Fibroblast of peridontal ligament (primary cell): ENCODE data around the gene RDX.

Source experiments
- DNase-seq: peaks from one replicate; pipeline ENCODE4 v3.0.0-alpha.2; 2010; ENCODE audit errors: extremely low read depth

Gene RDX

DNA sequence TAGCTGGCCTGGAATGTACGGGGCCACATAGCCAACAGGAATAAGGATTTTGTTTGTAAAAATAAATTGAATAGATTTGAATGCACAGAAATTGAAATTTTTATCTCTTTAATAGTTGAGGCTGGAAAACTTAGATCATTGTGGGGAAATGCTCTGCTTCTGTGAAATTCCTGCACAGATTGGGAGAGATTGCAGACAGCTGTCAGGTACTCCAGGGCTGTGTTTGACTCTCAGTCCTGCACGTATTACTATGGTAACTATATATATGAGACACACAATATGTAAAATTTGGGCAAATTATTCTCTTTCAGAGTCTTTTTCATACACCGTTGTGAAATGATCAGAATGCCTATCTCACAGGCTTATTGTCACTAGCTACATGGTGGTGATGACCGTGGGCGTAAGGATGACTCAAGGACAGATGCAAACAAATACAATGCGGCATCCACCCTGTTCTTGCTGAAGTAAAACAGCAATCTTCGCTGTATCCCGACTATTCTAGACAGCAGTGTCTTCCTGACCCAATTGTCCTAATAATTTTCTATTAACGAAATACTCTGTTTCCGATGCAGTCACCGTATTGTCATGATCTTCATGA, 123.8 kb downstream of the RDX start:
- DNase-seq: no peak

DNA sequence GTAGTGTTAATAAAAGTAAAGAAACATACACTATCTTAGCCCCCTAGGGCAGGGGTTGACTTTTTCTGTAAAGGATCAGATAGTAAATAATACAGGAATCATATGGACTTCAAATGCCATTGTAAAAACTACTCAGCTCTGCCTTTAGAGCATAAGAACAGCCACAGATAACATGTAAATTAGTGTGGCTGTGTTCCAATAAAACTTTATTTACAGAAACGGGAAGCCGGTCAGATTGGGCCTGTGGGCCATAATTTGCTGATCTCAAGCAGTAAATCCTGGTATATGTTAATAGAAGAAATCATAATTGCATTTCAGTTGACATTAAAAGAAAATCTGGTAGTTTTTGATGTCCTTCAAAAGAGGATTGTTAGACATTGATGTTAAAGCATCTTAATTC, 126.7 kb downstream of the RDX start:
- DNase-seq: no peak

GRCh38 chr11:110168033-110168803, 128.2 kb downstream of the RDX start:
- DNase-seq: no peak

GRCh38 chr11:110165039-110165925, 131.1 kb downstream of the RDX start:
- no peak for DNase-seq

- DNase-seq: no peak
Measured at GRCh38 chr11:110162216-110162615, 134.2 kb downstream of the RDX start.

GRCh38 chr11:110161061-110161460, 135.4 kb downstream of the RDX start:
- no peak for DNase-seq

DNA sequence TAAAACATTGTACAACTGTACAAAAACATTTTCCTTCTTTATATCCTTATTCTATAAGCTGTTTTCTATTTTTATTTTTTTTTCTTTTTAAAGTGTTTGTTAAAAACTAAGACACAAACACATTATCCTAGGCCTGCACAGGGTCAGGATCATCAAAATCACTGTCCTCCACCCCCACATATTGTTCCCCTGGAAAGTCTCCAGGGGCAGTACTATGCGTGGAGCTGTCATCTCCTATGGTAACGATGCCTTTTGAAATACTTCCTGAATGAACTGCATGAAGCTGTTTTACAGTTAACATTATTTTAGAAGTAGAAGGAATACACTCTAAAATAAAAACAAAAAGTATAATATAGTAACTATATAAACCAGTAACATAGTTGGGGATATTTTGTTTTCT, 136.0 kb downstream of the RDX start:
- DNase-seq: no peak

DNA sequence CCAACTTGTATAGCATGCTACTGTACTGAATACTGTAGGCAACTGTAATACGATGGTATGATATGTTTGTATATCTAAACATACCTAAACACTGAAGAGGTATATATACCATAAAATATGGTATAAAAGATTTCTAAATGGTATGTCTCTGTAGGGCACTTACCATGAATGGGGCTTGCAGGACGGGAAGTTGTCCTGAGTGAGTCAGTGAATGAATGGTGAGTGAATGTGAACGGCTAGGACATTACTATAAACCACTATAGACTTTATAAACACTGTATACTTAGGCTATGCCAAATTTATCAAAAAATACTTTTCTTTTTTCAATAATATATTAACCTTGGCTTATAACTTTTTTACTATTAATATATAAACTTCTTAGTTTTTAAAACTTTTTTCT, 136.4 kb downstream of the RDX start:
- no peak for DNase-seq

GRCh38 chr11:110159476-110159875, 136.9 kb downstream of the RDX start:
- no peak for DNase-seq

DNA sequence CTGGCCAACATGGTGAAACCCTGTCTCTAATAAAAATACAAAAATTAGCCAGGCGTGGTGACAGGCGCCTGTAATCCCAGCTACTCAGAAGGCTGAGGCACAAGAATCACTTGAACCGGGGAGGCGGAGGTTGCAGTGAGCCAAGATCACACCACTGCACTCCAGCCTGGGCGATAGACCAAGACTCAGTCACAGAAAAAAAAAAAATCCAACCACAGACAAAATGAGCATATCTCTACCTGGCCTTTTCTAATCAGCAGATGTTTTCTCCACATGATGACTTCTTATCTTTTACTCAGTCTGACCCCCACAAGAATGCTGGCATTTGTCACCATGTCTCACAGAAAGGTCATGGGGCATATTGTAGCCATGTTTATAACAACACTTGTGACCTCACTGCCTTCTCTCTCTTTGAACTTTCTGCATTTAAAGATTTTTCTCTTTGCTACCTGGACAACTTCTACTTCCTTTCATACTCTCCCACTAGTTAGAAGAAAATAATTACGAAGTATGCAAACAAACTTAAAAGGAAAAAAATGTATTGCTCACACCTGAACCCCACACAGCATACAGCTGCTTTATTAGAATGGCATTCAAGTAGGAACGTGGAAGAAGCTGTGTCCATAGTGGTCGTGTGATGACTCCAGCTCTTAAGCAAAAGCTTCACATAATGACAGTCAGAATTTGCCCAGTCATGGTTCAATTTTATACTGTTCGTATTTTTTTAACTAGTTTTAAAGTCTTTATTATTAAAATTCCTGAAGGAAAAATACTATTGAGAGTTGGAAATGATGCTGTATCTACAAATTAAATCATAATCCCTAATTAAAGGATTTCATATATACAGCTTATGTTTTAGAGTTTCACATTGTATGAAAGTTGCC, 137.9 kb downstream of the RDX start:
- DNase-seq: no peak

GRCh38 chr11:110156503-110156902, 139.9 kb downstream of the RDX start:
- no peak for DNase-seq

GRCh38 chr11:110153474-110153873, 142.9 kb downstream of the RDX start:
- no peak for DNase-seq

- DNase-seq: no peak
Measured at GRCh38 chr11:110152199-110152598, 144.2 kb downstream of the RDX start.

DNA sequence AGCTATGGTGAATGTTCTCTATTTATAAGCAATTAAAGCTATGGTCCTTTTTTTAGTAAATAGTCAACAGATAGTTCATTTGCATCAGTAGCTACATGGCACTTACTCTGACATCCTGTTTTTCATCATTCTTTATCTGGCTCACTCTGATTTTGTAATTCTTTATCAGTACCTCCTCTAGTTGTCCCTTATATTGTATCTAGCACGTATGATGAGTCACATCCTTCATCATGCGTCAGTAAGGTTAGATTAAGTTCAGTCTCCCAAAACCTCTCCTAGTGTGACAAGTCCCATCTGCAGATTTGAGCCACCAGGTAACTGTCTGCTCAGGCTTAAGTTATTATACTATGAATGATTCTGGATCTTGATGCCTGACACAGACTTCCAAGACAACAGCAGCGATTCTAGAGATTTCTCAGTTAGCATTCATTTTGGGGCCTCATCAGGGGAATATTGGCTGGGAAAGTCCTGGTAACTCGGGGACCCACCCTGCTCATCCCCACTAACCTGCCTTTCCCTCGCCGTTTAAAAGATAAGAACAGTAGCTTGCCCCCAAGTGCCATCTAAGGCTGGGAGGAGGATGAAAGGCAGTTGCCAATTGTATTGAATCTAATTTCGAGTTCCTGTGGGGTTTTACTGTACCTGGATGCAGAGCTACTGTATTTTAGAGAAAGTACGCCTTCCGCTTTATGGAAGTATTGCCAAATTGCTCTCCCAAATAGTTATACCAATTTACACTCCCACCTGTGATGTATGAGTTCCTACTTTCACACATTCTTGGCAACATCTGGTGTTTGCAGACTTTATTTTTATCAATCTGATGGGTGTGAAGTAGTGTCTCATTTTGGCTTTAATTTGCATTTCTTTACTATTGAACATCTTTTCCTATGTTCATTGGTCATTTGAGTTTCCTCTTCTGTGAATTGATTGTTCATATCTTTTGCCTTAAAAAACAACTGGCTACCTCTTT, 147.4 kb downstream of the RDX start:
- DNase-seq: peak; percentile 39

GRCh38 chr11:110147962-110148709, 148.3 kb downstream of the RDX start:
- DNase-seq: peak; percentile 61

DNA sequence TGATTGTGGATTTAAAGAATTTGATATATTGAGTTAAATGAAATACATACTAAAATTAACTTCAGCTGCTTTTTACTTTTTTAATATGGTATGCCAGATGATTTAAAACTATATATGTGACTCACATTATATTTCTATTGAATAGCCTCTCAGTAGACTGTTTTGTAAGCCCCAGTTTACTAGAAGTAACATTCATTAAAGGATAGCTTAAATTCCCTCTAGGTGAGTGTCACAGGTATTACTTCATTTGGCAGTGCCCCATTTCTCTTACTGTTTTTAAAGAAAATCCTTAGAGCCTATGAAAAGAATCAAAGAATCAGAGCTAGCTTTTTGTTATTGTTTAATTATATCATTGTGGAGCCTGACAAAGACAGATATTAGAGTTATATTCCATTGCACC, 154.6 kb downstream of the RDX start:
- no peak for DNase-seq

DNA sequence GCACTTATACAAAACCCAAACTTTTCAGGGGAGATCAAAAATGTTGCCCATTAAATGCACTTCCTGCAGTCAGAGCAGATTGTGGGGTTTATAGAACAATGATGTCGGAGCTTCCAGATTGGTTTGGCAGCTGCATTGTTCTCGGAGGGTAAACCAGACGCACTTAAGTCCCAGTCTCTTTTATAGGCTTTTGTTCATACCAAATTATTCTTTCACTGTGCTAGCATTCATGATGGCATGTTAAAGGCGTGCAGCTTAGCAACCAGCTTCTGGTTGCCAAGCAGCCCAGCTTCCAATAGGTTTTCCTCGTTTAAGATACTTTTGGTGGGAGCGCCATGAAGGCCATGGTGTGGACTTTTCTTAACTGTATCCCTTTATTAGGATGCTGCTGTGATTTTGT, 162.3 kb downstream of the RDX start:
- no peak for DNase-seq

GRCh38 chr11:110133160-110133559, 163.3 kb downstream of the RDX start:
- no peak for DNase-seq

- no peak for DNase-seq
Measured at GRCh38 chr11:110131386-110132123, 164.9 kb downstream of the RDX start.
